ENCODE data around the gene TTC8. TPM values are rescaled to one million over a fixed set of nuclear protein-coding genes. Genes with fewer than 3 reads are reported as not detected.

The TTC8 gene
- total RNA-seq, 3 donors from 2014 or later, result 18.9 to 58.2 (median 44.6) TPM

GRCh38 chr14:88879022-88879421 lies 54.6 kb downstream of the TTC8 start:
- no peak for TF ChIP-seq CTCF (IDR thresholded peaks at IDR 0.05)
- TF ChIP-seq POLR2AphosphoS5 (IDR thresholded peaks at IDR 0.05), result no peak
- TF ChIP-seq POLR2A (IDR thresholded peaks at IDR 0.05), result no peak
- no peaks in the 10 kb centered on the region for H3K9me3 ChIP-seq
- H3K4me1 ChIP-seq, result no peaks in the 10 kb centered on the region
- H3K36me3 ChIP-seq, result peaks cover 5% of the 10 kb centered on the region
- H3K27ac ChIP-seq, result no peak overlapping the region
- H3K4me3 ChIP-seq, result no peak overlapping the region
- no peak for DNase-seq (ENCODE audit: low spot score in 2 of 2)
- no peaks in the 10 kb centered on the region for H3K27me3 ChIP-seq
- intact Hi-C loops (cut with DNase I; ENCODE audit: low total_unique reads), result no loop called here

GRCh38 chr14:88882236-88882635 lies 57.8 kb downstream of the TTC8 start:
- Histone ChIP-seq H3K27me3 (no peaks in the 10 kb centered on the region), H3K9me3 (no peaks in the 10 kb centered on the region), H3K4me1 (no peaks in the 10 kb centered on the region), H3K36me3 (peaks cover 5% of the 10 kb centered on the region), H3K4me3 (no peak overlapping the region), H3K27ac (no peak overlapping the region)
- intact Hi-C loops (cut with DNase I; ENCODE audit: low total_unique reads), result no loop called here
- DNase-seq (ENCODE audit: low spot score in 2 of 2), result no peak
- TF ChIP-seq POLR2A (IDR thresholded peaks at IDR 0.05) (no peak), CTCF (IDR thresholded peaks at IDR 0.05) (no peak), POLR2AphosphoS5 (IDR thresholded peaks at IDR 0.05) (no peak)

GRCh38 chr14:88895116-88895515 lies 70.7 kb downstream of the TTC8 start:
- Histone ChIP-seq H3K9me3 (no peaks in the 10 kb centered on the region), H3K4me1 (no peaks in the 10 kb centered on the region), H3K27ac (peak overlapping the region; percentile 74 to 81), H3K36me3 (no peaks in the 10 kb centered on the region), H3K27me3 (no peaks in the 10 kb centered on the region), H3K4me3 (no peak overlapping the region)
- TF ChIP-seq POLR2A (IDR thresholded peaks at IDR 0.05), result no peak
- no peak for TF ChIP-seq POLR2AphosphoS5 (IDR thresholded peaks at IDR 0.05)
- no peak for TF ChIP-seq CTCF (IDR thresholded peaks at IDR 0.05)
- intact Hi-C loops (cut with DNase I; ENCODE audit: low total_unique reads), result no loop called here
- peak in 1 of 2 donors; percentile 31 for DNase-seq (ENCODE audit: low spot score in 2 of 2)

DNA sequence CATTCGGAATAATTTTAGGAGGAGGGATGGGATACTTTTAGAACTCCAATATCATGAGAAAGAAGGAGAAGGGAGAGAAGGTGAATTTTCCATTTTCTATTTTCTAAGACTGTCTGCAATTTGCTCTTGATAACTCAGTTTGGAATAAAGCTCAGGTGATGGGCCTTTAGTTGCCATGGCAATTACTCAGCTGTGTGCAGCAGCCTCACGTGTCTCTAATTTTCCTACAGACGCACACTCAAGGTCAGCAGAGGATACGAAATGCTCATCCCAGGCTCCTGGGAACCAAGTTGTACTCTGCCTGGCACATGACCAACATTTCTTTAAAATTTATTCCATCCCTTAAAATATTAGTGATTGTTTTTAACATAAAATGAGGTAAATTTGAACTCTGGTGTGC lies 76.7 kb downstream of the TTC8 start:
- intact Hi-C loops (cut with DNase I; ENCODE audit: low total_unique reads), result no loop called here
- no peak for TF ChIP-seq POLR2AphosphoS5 (IDR thresholded peaks at IDR 0.05)
- no peak for TF ChIP-seq CTCF (IDR thresholded peaks at IDR 0.05)
- TF ChIP-seq POLR2A (IDR thresholded peaks at IDR 0.05), result no peak
- H3K4me1 ChIP-seq, result no peaks in the 10 kb centered on the region
- DNase-seq (ENCODE audit: low spot score in 2 of 2), result no peak
- H3K27ac ChIP-seq, result no peak overlapping the region
- no peak overlapping the region for H3K4me3 ChIP-seq
- H3K27me3 ChIP-seq, result no peaks in the 10 kb centered on the region
- no peaks in the 10 kb centered on the region for H3K9me3 ChIP-seq
- no peaks in the 10 kb centered on the region for H3K36me3 ChIP-seq

- H3K36me3 ChIP-seq, result no peaks in the 10 kb centered on the region
- H3K27ac ChIP-seq, result no peak overlapping the region
- H3K27me3 ChIP-seq, result no peaks in the 10 kb centered on the region
- H3K9me3 ChIP-seq, result no peaks in the 10 kb centered on the region
- intact Hi-C loops (cut with DNase I; ENCODE audit: low total_unique reads), result no loop called here
- no peak for DNase-seq (ENCODE audit: low spot score in 2 of 2)
- TF ChIP-seq POLR2AphosphoS5 (IDR thresholded peaks at IDR 0.05), result no peak
- TF ChIP-seq CTCF (IDR thresholded peaks at IDR 0.05), result no peak
- TF ChIP-seq POLR2A (IDR thresholded peaks at IDR 0.05), result no peak
- H3K4me1 ChIP-seq, result no peaks in the 10 kb centered on the region
- H3K4me3 ChIP-seq, result no peak overlapping the region
Measured at GRCh38 chr14:88901991-88902390, 77.5 kb downstream of the TTC8 start.
